Medulla oblongata (tissue), 1 donor: Measurements from ENCODE around the gene WDR93.
A peak's percentile ranks its signal among the peaks of the same experiment; 100 is the strongest.

Experiments used
- DNase-seq: peaks from one replicate; pipeline ENCODE4 v3.0.0-alpha.2; 2015; ENCODE audit errors: extremely low spot score

WDR93 gene

DNA sequence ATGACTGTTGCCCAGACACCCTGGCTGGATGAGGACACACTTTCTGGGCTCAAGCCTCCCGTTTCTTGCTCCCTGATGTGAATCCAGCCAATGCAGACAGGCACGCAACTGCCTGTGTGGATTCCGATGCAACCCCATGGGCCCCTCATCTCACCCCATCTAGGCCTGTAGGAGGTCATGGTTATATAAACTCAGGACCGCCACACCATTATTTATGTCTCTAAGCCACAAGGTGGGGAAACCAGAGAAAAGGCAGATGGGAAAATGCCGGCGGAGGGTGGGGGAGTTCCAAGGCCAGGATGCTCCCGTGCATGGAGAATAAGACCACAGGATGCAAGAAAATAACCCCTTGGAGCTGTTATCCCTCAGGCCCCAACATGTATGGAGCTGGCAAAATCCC lies 58.4 kb downstream of the WDR93 start:
- no peak for DNase-seq

DNA sequence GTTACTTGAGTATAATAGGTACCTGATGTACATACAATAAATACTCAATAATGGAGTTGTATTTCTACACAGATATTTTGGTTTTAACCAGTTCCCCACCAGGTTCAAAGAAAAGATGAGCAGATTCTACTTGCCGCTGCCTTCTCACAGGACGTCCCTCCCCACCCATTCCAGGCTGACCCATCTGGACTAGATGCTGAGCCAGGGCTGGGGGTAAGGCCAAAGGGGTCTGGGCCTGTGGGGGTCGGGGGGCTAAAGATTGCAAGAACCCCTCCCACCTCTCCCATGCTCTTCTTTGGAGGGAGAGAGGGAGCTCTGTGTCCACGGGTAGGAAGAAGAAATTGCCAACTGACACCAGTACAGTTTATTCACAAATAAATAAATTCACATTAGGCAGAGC lies 58.9 kb downstream of the WDR93 start:
- no peak for DNase-seq

GRCh38 chr15:89749951-89750559 lies 59.4 kb downstream of the WDR93 start:
- DNase-seq = no peak

DNA sequence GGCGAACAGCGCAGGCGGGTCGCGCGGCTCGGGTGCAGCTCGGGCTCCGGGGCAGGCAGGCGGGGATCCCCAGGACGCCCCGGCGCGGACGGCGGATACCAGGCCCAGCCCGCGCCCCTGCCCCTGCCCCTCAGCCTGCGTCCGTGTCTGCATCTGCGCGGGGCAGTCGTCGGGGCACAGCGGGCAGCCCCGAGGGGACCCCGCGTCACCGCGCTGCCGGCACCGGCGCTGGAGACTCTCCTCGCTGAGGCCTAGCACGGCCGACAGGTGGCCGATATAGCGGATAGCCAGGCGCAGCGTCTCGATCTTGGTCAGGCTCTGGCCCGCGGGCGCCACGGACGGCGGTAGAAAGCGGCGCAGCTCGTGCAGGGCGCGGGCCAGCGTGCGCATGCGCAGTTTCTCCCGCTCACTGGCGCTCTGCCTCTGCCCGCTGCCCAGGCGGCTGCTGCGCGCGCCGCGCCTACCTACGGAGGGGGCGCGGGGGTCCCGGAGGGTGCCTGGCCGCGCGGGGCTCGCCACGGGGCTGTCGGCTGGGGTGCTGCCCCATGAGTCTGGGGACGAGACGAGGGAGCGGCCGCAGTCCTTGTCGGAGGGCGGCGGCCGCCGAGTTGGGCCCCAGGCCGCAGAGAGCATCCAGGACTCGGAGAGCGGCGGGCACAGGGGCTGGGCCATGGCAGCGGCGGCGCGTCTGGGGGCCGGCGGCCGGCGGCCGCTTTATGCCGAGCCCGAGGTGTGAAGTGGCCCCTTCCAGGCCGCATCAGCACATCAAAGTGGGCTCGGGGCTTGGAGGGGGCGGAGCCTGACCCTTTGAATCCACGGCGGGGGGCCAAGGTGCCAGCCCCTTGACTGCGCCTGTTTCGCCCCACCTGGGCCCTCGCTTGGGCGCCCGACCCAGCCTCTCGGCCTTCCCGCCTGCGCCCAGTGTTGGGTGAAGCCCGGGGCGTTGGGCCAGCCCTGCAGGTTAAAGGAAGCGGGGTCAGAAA lies 60.2 kb downstream of the WDR93 start, which contains the start of gene MESP1:
Gene MESP1 (minus strand): TSS at position 690 of the 983 bp plus-strand sequence. CDS start 18 bp downstream, at position 672.
- peak; percentile 88 for DNase-seq

DNA sequence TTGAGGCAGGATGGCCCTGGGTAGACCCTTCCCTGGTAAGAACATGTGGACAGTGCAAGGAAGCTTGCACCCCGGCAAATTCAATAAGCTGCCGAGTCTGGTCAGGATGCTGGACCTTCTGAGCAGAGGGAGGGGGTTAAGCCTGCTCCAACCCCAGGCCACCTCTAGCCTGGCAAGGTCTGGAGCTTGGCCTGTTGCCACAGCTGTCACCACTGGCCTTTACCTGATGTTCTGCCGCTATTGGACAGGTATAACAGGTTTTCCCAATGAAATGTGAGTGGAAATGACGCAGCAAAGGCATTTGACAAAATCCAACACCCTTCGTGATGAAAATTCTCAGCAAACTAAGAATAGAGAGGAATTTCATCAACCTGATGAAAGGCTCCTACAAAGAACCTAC lies 61.1 kb downstream of the WDR93 start:
- DNase-seq = no peak

GRCh38 chr15:89753855-89754254 lies 63.2 kb downstream of the WDR93 start:
- DNase-seq = no peak

DNA sequence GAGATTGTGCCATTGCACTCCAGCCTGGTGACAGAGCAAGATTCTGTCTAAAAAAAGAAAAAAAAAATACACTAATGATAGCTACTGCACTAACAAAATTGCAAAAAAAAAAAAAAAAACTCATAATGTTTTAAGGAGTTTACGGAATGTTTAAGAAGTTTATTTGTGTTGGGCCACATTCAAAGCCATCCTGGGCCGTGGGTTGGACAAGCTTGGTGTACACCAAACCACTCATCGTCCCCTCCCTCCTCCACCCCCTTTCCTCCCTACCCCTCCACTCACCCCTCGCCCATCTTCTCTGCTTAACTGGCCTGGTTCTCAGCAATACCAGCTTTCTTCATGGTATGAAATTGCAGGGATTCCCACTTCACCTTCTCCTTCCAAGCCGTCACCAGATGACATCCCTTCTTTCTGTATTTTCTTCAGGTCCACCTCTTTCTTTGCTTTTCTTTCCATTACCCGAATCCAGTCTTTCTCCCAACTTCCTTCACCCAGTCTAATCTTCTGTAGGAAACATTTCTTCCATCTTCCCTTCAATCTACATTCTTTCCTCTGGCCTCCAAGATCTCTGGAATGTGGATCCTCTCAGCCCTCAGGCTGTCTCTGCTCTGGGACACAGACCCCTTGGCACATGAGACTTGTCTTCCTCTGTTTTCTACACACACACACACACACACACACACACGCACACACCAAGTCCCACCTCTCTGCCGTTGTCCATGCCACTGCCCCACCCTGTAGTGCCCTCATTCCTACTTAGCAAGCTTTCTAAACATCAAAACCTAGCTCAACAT lies 63.9 kb downstream of the WDR93 start:
- no peak for DNase-seq

GRCh38 chr15:89755701-89756100 lies 65.1 kb downstream of the WDR93 start:
- no peak for DNase-seq

- no peak for DNase-seq
Observed at GRCh38 chr15:89756897-89757296, 66.3 kb downstream of the WDR93 start.

DNA sequence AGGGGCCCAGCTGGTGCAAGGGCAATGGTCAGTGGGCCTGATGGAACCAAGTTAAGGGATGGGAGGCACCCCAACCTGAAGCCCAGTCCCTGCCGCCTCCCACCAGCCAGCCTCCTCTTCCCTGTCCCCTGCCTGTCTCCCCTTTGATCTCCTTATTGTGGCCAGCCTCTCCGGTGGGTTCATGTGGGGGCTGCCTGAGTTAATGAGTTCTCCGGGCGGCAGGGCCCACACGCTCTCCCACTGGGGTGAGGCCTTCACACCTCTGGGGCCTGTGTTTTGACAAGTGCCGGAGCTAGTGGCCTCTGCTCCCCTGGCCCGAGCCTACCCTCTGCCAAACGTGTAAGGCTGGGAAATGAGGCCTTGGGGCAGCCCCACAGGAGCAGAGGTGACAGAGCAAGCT lies 67.7 kb downstream of the WDR93 start:
- DNase-seq = no peak

GRCh38 chr15:89758981-89759380 lies 68.4 kb downstream of the WDR93 start:
- DNase-seq = no peak

DNA sequence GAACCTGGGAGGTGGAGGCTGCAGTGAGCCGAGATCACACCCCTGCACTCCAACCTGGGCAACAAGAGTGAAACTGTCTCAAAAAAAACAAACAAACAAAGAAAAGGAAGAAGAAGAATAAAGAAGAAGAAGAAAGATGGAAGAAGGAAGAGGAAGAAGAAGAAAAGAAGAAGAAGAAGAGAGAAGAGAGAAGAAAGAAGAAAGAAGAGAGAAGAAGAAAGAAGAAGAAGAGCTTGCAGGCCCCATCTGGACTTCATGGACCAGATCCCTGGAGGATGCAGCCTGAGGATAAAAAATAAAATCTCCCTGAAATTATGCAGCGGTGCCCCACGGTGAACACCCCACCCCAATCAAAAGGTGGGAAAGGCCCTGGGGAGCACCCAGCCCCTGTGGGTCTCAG lies 69.2 kb downstream of the WDR93 start:
- DNase-seq = no peak

GRCh38 chr15:89760303-89761008 lies 69.8 kb downstream of the WDR93 start:
- peak; percentile 86 for DNase-seq

DNA sequence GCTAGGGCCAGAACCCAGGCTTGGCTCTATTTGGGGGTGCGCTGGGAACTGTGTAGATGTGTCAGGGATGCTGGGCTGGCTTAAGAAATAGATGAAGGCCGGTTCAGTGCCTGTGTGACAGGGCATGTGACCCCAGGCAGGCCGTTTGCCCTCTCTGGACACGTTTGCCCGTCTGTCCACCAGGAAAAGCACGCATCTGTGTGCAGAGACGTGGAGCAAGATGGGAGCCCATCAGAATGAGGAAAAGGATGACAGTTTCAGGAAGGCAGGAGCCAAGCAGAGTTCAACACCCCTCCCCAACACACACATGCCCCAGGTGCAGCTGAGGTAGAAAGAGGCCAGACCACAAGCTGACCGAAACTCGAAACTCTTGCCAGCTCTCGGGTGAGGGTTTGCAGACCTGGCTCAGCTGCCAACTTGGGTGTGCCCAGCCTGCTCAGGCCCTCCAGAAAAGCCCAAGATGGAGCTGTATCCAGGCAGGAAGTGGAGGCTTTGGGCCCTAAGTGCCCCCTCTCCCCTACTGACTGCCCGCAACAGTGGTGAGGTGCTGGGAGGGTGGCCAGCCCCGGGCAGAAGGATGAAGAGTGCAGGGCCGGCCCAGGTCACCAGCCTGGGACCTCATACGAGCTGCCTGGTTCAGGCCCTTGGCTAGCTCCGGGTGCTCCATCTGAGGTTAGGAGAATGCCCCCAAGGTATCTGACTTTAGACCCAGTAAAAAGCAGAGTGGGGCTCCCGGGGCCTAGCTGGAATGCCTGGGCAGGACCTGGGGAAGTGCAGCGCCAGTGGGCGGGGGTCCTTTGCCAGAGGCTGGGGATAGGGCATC lies 70.6 kb downstream of the WDR93 start:
- no peak for DNase-seq

- DNase-seq = no peak
Observed at GRCh38 chr15:89761929-89762328, 71.3 kb downstream of the WDR93 start.

GRCh38 chr15:89765694-89766093 lies 75.1 kb downstream of the WDR93 start:
- DNase-seq = no peak

DNA sequence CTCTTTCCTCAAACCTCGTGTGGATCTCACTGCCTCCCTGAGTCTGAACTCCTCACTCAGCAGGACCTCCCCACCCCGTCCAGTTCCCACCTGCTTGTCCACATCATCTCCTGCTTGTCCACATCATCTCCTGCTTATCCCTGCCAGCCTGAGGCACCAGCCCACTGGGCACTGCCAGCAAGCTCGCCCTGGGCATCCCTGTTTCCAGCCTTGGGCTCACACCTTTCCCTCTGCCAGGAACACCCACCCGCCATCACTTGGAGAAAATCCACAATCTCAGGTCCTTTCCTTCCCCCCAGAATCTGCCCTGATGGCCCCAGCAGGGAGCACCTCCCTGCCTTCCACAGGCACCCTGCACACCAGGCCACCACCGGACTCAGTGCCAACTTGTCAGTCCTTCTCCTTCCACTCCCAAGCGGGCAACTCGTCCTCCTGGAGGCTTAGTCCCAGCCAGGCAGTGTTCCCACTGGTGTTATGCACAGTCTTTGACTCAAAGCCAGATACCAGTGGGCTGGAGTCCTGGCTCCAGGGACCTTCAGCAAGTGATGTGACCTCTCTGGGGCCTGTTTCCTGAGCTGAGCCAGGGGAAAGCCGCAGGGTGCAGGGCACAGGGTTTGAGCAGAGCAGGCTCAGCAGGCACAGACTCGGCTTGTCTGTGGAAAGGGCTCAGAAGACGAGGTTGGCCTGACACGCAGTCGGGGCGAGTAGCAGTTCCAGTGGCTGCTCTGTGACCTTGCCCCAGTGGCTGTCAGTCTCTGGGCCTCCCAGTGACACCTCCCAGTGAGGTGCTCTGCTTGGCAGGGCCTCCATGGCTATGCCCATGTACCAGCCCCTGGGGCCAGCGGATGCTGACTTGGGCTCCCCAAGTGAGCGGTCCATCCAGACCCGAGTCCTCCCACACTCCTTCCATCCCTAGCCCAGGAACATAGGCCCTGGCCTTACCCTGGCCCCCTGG lies 76.0 kb downstream of the WDR93 start:
- no peak for DNase-seq

DNA sequence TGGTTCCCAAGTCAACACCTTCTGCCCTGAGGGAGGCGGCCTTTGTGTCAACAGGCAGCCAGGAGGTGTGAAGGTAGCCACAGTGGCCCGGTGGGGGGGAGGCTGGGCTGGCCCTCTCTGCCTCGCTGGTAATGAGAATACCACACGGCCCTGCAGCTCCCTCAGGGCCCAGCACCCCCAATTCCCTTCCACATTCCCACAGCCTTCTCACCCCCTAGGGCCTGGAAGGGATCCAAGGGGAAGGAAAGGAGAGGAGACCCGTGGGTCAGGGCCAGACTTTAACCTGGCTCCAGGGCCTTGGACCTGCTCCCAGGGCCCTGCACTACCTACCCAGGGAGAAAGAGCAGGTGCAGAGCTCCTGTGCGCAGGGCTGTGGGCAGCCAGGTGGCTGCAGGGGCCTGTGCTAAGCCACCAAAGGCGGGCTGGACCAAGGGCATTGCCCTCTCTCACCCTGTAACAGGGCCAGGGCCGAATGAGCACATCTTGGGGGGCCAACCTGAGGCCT lies 76.9 kb downstream of the WDR93 start:
- no peak for DNase-seq

GRCh38 chr15:89768071-89768500 lies 77.5 kb downstream of the WDR93 start:
- DNase-seq = no peak
